ENCODE data around the gene CDH4. TPM values are rescaled to one million over a fixed set of nuclear protein-coding genes. Genes with fewer than 3 reads are reported as not detected.

The CDH4 gene
- total and polyA plus RNA-seq, 2 of the 13 experiments (the other 11 are each of a cell fraction or from before 2014, with no cell fraction given): not detected

DNA sequence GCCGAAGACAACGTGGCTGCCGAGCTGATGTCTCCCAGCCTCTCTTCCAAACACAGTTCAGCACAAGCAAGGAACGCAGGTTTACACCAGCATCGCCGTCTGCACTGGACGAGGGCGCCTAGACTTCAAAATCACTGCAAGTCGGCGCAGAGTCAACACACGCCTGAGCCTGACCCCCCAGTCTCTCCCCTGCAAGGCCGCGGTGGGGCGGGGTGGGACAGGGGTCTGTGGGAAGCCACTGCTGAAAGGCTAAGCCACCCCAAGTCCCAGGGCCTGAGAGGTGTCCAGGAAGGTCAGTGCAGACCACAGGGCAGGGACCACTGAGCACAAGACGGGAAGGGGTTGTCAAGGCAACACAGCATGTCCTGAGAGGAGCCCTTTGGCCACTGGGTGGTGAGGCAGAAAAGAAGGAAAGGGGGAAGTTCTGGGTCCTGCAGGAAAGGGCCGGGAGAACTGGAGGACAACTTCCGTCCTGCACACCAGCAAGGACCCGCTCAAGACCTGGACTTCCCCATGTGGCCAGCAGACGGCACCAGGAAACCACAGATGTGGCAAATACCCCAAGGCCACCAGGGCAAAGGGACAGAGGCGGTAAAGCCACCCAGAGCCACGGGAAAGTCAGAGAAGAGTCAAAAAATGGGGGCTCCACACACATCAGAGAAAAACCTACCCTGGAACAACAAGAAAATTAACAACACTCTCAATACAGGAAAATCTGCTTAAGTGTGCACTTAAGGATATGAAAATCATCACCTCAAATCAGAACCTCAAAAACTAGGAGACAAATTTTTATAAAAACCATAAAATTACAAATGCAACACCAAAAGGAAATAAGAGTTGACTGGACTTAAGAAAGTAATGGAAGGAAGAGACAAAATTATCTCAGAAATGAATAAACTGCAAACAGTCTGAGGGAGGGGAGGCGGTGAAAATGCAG lies 728.9 kb downstream of the CDH4 start (continued):
- TF ChIP-seq ZNF557 (CRISPR knock-in tag; IDR thresholded peaks at IDR 0.05) (no peak), NONO (IDR thresholded peaks at IDR 0.05) (no peak), NONO (CRISPR knock-in tag; conservative IDR thresholded peaks at IDR 0.05) (no peak), U2AF1 (optimal IDR thresholded peaks at IDR 0.05; ENCODE audit: low read depth, low read length) (no peak), ZBTB3 (CRISPR knock-in tag; IDR thresholded peaks at IDR 0.05; ENCODE audit: borderline replicate concordance, low read depth) (no peak), ZNF629 (CRISPR knock-in tag; conservative IDR thresholded peaks at IDR 0.05) (no peak), HHEX (CRISPR knock-in tag; IDR thresholded peaks at IDR 0.05) (no peak), SALL1 (CRISPR knock-in tag; IDR thresholded peaks at IDR 0.05) (no peak), FIP1L1 (IDR thresholded peaks at IDR 0.05; ENCODE audit: borderline replicate concordance, insufficient read depth, low read depth, low read length) (no peak), MTF1 (CRISPR knock-in tag; IDR thresholded peaks at IDR 0.05) (no peak), ERF (CRISPR knock-in tag; IDR thresholded peaks at IDR 0.05) (0 out of 2 replicates have a peak, but pooled peaks have one; percentile 43), CEBPB (IDR thresholded peaks at IDR 0.05; ENCODE audit: borderline replicate concordance, low read depth, low read length) (no peak), ARHGAP35 (CRISPR knock-in tag; IDR thresholded peaks at IDR 0.05; ENCODE audit: borderline replicate concordance) (no peak), HOXA7 (CRISPR knock-in tag; IDR thresholded peaks at IDR 0.05) (no peak), SRSF4 (IDR thresholded peaks at IDR 0.05; ENCODE audit: low read depth, low read length, poor library complexity, severe bottlenecking) (no peak), ZSCAN29 (CRISPR knock-in tag; conservative IDR thresholded peaks at IDR 0.05) (no peak), XRCC5 (optimal IDR thresholded peaks at IDR 0.05; ENCODE audit: low read length) (peak; percentile 29), MAFG (CRISPR knock-in tag; IDR thresholded peaks at IDR 0.05) (no peak), BHLHE40 (IDR thresholded peaks at IDR 0.05; ENCODE audit: low read length) (peak; percentile 28; the same call in 1 of the 2 replicates), NFE2L1 (CRISPR knock-in tag; IDR thresholded peaks at IDR 0.05; ENCODE audit: borderline replicate concordance) (no peak), ZNF225 (CRISPR knock-in tag; IDR thresholded peaks at IDR 0.05) (no peak)
- TF ChIP-seq, protein P1, sequence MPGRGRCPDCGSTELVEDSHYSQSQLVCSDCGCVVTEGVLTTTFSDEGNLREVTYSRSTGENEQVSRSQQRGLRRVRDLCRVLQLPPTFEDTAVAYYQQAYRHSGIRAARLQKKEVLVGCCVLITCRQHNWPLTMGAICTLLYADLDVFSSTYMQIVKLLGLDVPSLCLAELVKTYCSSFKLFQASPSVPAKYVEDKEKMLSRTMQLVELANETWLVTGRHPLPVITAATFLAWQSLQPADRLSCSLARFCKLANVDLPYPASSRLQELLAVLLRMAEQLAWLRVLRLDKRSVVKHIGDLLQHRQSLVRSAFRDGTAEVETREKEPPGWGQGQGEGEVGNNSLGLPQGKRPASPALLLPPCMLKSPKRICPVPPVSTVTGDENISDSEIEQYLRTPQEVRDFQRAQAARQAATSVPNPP (CRISPR knock-in tag; IDR thresholded peaks at IDR 0.05): no peak
- TF ChIP-seq, protein P2, sequence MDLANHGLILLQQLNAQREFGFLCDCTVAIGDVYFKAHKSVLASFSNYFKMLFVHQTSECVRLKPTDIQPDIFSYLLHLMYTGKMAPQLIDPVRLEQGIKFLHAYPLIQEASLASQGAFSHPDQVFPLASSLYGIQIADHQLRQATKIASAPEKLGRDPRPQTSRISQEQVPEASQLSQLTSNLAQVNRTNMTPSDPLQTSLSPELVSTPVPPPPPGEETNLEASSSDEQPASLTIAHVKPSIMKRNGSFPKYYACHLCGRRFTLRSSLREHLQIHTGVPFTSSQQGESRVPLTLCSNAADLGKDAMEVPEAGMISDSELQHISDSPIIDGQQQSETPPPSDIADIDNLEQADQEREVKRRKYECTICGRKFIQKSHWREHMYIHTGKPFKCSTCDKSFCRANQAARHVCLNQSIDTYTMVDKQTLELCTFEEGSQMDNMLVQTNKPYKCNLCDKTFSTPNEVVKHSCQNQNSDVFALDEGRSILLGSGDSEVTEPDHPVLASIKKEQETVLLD (CRISPR knock-in tag; IDR thresholded peaks at IDR 0.05; ENCODE audit: low read depth): no peak
- TF ChIP-seq, protein P3, sequence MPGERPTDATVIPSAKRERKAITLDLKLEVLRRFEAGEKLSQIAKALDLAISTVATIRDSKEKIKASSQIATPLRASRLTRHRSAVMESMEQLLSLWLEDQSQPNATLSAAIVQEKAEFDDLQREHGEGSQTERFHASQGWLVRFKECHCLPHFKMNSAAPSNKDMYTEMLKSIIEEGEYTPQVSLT (CRISPR knock-in tag; IDR thresholded peaks at IDR 0.05; ENCODE audit: borderline replicate concordance, low read depth): no peak
- TF ChIP-seq, protein P4, sequence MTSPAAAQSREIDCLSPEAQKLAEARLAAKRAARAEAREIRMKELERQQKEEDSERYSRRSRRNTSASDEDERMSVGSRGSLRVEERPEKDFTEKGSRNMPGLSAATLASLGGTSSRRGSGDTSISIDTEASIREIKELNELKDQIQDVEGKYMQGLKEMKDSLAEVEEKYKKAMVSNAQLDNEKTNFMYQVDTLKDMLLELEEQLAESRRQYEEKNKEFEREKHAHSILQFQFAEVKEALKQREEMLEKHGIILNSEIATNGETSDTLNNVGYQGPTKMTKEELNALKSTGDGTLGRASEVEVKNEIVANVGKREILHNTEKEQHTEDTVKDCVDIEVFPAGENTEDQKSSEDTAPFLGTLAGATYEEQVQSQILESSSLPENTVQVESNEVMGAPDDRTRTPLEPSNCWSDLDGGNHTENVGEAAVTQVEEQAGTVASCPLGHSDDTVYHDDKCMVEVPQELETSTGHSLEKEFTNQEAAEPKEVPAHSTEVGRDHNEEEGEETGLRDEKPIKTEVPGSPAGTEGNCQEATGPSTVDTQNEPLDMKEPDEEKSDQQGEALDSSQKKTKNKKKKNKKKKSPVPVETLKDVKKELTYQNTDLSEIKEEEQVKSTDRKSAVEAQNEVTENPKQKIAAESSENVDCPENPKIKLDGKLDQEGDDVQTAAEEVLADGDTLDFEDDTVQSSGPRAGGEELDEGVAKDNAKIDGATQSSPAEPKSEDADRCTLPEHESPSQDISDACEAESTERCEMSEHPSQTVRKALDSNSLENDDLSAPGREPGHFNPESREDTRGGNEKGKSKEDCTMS (CRISPR knock-in tag; conservative IDR thresholded peaks at IDR 0.05): no peak

All from HepG2 (cell line).